OCI-LY3 (cell line): ENCODE data around the gene SLC7A11.

Experiments
- H2AFZ ChIP-seq: fragments of 200-600, 300-600 bp; shearing (Covaris generic); 2 replicates; pipeline ENCODE4 v1.6.0; 2014; ENCODE audit warnings: antibody characterized with exemption, low read depth, low read length
- H3K27ac ChIP-seq: fragments of 200-600, 300-600 bp; sonication (generic); 2 replicates; pipeline ENCODE4 v1.5.1; 2014; ENCODE audit warnings: mild to moderate bottlenecking, low read length, moderate library complexity, mixed read lengths
- H3K27me3 ChIP-seq: fragments of 200-600, 300-600 bp; sonication (generic); 2 replicates; pipeline ENCODE4 v1.6.1; 2014; ENCODE audit warnings: low read depth, low read length, mixed read lengths
- H3K36me3 ChIP-seq: fragments of 200-600, 300-600 bp; sonication (generic); replicated peaks from 2 replicates; pipeline ENCODE3; 2014; ENCODE audit warnings: low read depth, low read length, mixed read lengths
- H3K4me1 ChIP-seq: fragments of 300-600, 200-600 bp; sonication (generic); 2 replicates; pipeline ENCODE4 v1.6.1; 2014; ENCODE audit warnings: low read length, mixed read lengths
- H3K4me2 ChIP-seq: fragments of 200-600, 300-600 bp; sonication (generic); 2 replicates; pipeline ENCODE4 v1.6.1; 2014; ENCODE audit warnings: low read length, mixed read lengths
- H3K4me3 ChIP-seq: fragments of 300-600, 200-600 bp; sonication (generic); 2 replicates; pipeline ENCODE4 v1.5.1; 2014; ENCODE audit warnings: antibody characterized with exemption, mild to moderate bottlenecking, low read length, moderate library complexity
- H3K79me2 ChIP-seq: fragments of 300-600, 200-600 bp; shearing (Covaris generic); 2 replicates; pipeline ENCODE4 v1.6.1; 2014; ENCODE audit warnings: mild to moderate bottlenecking, low read length, mixed read lengths
- H3K9ac ChIP-seq: fragments of 300-600, 200-600 bp; shearing (Covaris generic); 2 replicates; pipeline ENCODE4 v1.6.0; 2014; ENCODE audit warnings: mild to moderate bottlenecking, low read length, moderate library complexity
- H3K9me3 ChIP-seq: fragments of 200-600, 300-600 bp; shearing (Covaris generic); 2 replicates; pipeline ENCODE4 v1.6.1; 2014; ENCODE audit warnings: low read length, mixed read lengths; ENCODE audit not compliant: insufficient read depth
- H4K20me1 ChIP-seq: fragments of 200-600, 300-600 bp; sonication (generic); 2 replicates; pipeline ENCODE4 v1.6.1; 2016; ENCODE audit warnings: low read length, mixed read lengths; ENCODE audit not compliant: insufficient read depth
- CTCF ChIP-seq: fragments of 200-600, 300-600 bp; sonication (generic); IDR thresholded peaks from 2 replicates; pipeline ENCODE4 v1.5.1; 2014; ENCODE audit warnings: antibody characterized with exemption, low read length, low read depth
- EZH2phosphoT487 ChIP-seq: fragments of 200-600 bp; shearing (Covaris generic); IDR thresholded peaks from 2 replicates; pipeline ENCODE4 v1.6.1; 2018; ENCODE audit warnings: antibody characterized with exemption, mixed run types, low read depth

Gene SLC7A11

DNA sequence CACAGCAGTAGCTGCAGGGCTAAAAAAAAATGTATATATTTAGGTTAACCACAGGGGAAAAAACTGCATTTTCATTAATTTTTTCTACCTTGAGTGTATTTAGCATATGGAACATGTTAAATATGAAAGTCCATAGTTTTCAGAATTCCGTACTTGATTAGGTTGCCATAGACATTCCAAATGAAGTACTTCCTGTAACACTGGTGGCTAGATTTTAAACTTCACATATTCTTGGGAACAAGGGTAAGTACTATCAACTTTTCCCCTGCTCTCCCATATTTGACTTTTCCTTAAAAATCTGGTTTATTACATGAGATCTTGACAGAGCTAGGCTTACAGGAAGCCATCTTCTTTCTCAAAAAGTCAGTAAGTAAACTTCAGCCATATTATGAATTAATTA is 9.8 kb downstream of the SLC7A11 start:
- no peaks in the 10 kb centered on the region for H3K9me3 ChIP-seq
- no peak overlapping the region for H2AFZ ChIP-seq
- no peak overlapping the region for H3K9ac ChIP-seq
- H3K4me2 ChIP-seq: no peak overlapping the region
- no peaks in the 10 kb centered on the region for H3K27me3 ChIP-seq
- no peaks in the 10 kb centered on the region for H3K36me3 ChIP-seq
- H4K20me1 ChIP-seq: no peaks in the 10 kb centered on the region
- H3K79me2 ChIP-seq: no peaks in the 10 kb centered on the region
- no peak overlapping the region for H3K4me3 ChIP-seq
- H3K4me1 ChIP-seq: no peaks in the 10 kb centered on the region
- H3K27ac ChIP-seq: no peak overlapping the region
- TF ChIP-seq EZH2phosphoT487 (no peak), CTCF (no peak)

GRCh38 chr4:138230048-138230447 is 12.1 kb downstream of the SLC7A11 start:
- no peaks in the 10 kb centered on the region for H3K79me2 ChIP-seq
- H3K9ac ChIP-seq: no peak overlapping the region
- H3K27ac ChIP-seq: no peak overlapping the region
- no peak overlapping the region for H2AFZ ChIP-seq
- H3K4me1 ChIP-seq: no peaks in the 10 kb centered on the region
- H3K4me3 ChIP-seq: no peak overlapping the region
- no peaks in the 10 kb centered on the region for H3K27me3 ChIP-seq
- no peaks in the 10 kb centered on the region for H4K20me1 ChIP-seq
- TF ChIP-seq EZH2phosphoT487 (no peak), CTCF (no peak)
- no peaks in the 10 kb centered on the region for H3K9me3 ChIP-seq
- no peaks in the 10 kb centered on the region for H3K36me3 ChIP-seq
- no peak overlapping the region for H3K4me2 ChIP-seq

DNA sequence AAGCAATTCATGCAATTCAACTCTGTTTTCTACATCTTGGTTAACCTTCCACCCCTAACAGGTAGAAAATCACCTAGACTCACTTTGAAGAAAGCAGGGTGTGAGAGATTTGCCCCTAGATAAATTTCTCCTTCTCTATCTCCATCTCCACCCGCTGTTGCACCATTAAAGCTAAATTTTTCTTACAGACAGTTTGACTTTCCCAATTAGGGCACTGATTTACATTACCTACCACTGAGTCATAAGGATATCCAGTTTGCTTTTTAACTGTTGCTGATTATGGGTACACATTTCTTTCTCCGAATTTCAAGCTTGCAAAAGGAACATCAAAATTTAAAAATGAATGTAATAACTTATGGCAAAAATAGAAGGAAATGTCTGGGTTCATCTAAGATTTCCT is 13.0 kb downstream of the SLC7A11 start:
- H3K4me2 ChIP-seq: no peak overlapping the region
- H3K79me2 ChIP-seq: no peaks in the 10 kb centered on the region

DNA sequence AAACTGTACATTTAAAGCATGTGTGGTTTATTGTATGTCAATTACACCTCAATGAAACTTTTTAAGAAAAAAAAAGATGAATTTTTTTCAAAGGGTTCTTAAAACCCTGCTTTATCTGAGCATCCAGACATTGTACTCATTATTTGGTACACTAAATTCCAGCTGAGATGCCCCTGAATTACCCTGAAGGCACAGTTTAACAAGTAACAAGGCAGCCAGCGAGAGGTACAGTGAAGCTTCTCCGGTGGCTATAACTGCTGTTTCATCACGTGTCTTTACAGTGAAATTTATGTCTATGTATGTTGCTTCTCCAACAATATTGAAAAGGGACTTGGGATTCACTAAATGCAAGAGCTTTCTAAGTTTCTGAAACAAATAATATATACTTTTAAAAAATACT is 15.8 kb downstream of the SLC7A11 start:
- Histone ChIP-seq H3K4me3 (no peak overlapping the region), H3K9me3 (no peaks in the 10 kb centered on the region), H3K79me2 (no peaks in the 10 kb centered on the region), H3K4me1 (peaks cover 9% of the 10 kb centered on the region), H3K27me3 (no peaks in the 10 kb centered on the region), H3K36me3 (no peaks in the 10 kb centered on the region), H3K4me2 (no peak overlapping the region), H2AFZ (no peak overlapping the region), H4K20me1 (no peaks in the 10 kb centered on the region), H3K27ac (no peak overlapping the region), H3K9ac (no peak overlapping the region)
- TF ChIP-seq EZH2phosphoT487 (no peak), CTCF (no peak)

More for the DNA sequence above, 13.0 kb downstream of the SLC7A11 start:
- Histone ChIP-seq H3K9me3 (no peaks in the 10 kb centered on the region), H3K27me3 (no peaks in the 10 kb centered on the region), H3K4me3 (no peak overlapping the region), H2AFZ (no peak overlapping the region), H4K20me1 (no peaks in the 10 kb centered on the region), H3K27ac (no peak overlapping the region), H3K9ac (no peak overlapping the region), H3K36me3 (no peaks in the 10 kb centered on the region), H3K4me1 (no peaks in the 10 kb centered on the region)
- TF ChIP-seq EZH2phosphoT487 (no peak), CTCF (no peak)
